Suprapubic skin (tissue), 4 donors: ENCODE data around the gene ERICH3. TPM values are rescaled to one million over a fixed set of nuclear protein-coding genes. Genes with fewer than 3 reads are reported as not detected.

Experiments
- DNase-seq, 2 donors: peaks; one replicate each; pipeline ENCODE4 v3.0.0-alpha.2; 2019; ENCODE audit warnings: low spot score in 2 of 2
- H3K27ac ChIP-seq: fragments of 200-600 bp; sonication (generic); one replicate; pipeline ENCODE4 v1.5.1; 2019
- H3K27me3 ChIP-seq: fragments of 200-600 bp; sonication (generic); one replicate; pipeline ENCODE4 v1.5.1; 2019
- H3K36me3 ChIP-seq: fragments of 200-600 bp; sonication (generic); one replicate; pipeline ENCODE4 v1.5.1; 2019
- H3K4me1 ChIP-seq: fragments of 200-600 bp; sonication (generic); one replicate; pipeline ENCODE4 v1.5.1; 2019
- H3K4me3 ChIP-seq: fragments of 200-600 bp; sonication (generic); one replicate; pipeline ENCODE4 v1.5.1; 2019; ENCODE audit warnings: mild to moderate bottlenecking
- H3K9me3 ChIP-seq: fragments of 200-600 bp; sonication (generic); one replicate; pipeline ENCODE4 v1.5.1; 2019
- CTCF ChIP-seq, 2 donors: fragments of 200-600 bp in 1 of 2; fragments of 450-650 bp in 1 of 2; sonication (generic) in 1 of 2; IDR thresholded peaks; one replicate each; pipeline ENCODE4 v1.5.1; 2016 to 2019; ENCODE audit warnings: antibody characterized with exemption in 2 of 2, mild to moderate bottlenecking in 1 of 2, moderate library complexity in 1 of 2
- EP300 ChIP-seq: sonication (generic); formaldehyde crosslinking; IDR thresholded peaks from one replicate; pipeline ENCODE4 v1.6.1; 2017; ENCODE audit warnings: antibody characterized with exemption
- POLR2A ChIP-seq, 2 donors: fragments of 450-650 bp; IDR thresholded peaks; one replicate each; pipeline ENCODE4 v1.6.1; 2017; ENCODE audit warnings: antibody characterized with exemption in 2 of 2, mild to moderate bottlenecking in 2 of 2, moderate library complexity in 2 of 2
- POLR2AphosphoS5 ChIP-seq, 3 donors: sonication (generic); formaldehyde crosslinking; IDR thresholded peaks; one replicate each; pipeline ENCODE4 v1.6.1; 2017; ENCODE audit warnings: antibody characterized with exemption in 3 of 3
- WGBS: methylation state at CpG from one replicate; pipeline ENCODE4 v1.1.5; 2018; 5-methylcytosine and 5-hydroxymethylcytosine counted together
- total RNA-seq, 4 donors: library from RNA; depleted of rRNA; stranded (reverse); fragments of >200 nt; gene quantifications; one replicate each; pipeline ENCODE4 v1.1.0, GENCODE V29; 2016

ERICH3 gene
- total RNA-seq, 4 donors from 2014 or later, result not detected

GRCh38 chr1:74592580-74593355, 80.8 kb downstream of the ERICH3 start:
- Histone ChIP-seq H3K27me3 (no peaks in the 10 kb centered on the region), H3K4me1 (no peaks in the 10 kb centered on the region), H3K27ac (no peak overlapping the region), H3K36me3 (no peaks in the 10 kb centered on the region), H3K4me3 (no peak overlapping the region), H3K9me3 (no peaks in the 10 kb centered on the region)
- no peak for DNase-seq
- TF ChIP-seq POLR2A (IDR thresholded peaks at IDR 0.05) (no peak), CTCF (IDR thresholded peaks at IDR 0.05) (no peak), POLR2AphosphoS5 (IDR thresholded peaks at IDR 0.05) (no peak), EP300 (no peak)
- 75% methylated on average over 5 of the region's 5 CpGs for WGBS

- Histone ChIP-seq H3K36me3 (no peaks in the 10 kb centered on the region), H3K27ac (no peak overlapping the region), H3K4me3 (no peak overlapping the region), H3K4me1 (no peaks in the 10 kb centered on the region), H3K27me3 (no peaks in the 10 kb centered on the region), H3K9me3 (no peaks in the 10 kb centered on the region)
- no peak for DNase-seq
- TF ChIP-seq POLR2AphosphoS5 (IDR thresholded peaks at IDR 0.05), result no peak
- TF ChIP-seq CTCF (IDR thresholded peaks at IDR 0.05), result no peak
- TF ChIP-seq POLR2A (IDR thresholded peaks at IDR 0.05), result no peak
- TF ChIP-seq EP300, result no peak
- 47% methylated on average over 2 of the region's 2 CpGs for WGBS
These were observed 81.6 kb downstream of the ERICH3 start for GRCh38 chr1:74591949-74592348.

GRCh38 chr1:74590288-74590687, 83.3 kb downstream of the ERICH3 start:
- WGBS, result 74% methylated on average over 5 of the region's 5 CpGs
- Histone ChIP-seq H3K4me3 (no peak overlapping the region), H3K27ac (no peak overlapping the region), H3K9me3 (no peaks in the 10 kb centered on the region), H3K4me1 (no peaks in the 10 kb centered on the region), H3K36me3 (no peaks in the 10 kb centered on the region), H3K27me3 (no peaks in the 10 kb centered on the region)
- no peak for TF ChIP-seq POLR2A (IDR thresholded peaks at IDR 0.05)
- no peak for TF ChIP-seq CTCF (IDR thresholded peaks at IDR 0.05)
- no peak for TF ChIP-seq EP300
- no peak for TF ChIP-seq POLR2AphosphoS5 (IDR thresholded peaks at IDR 0.05)
- no peak for DNase-seq

- no peak for DNase-seq
These were observed 85.7 kb downstream of the ERICH3 start for GRCh38 chr1:74587888-74588287.

More at GRCh38 chr1:74587888-74588287, 85.7 kb downstream of the ERICH3 start:
- TF ChIP-seq POLR2A (IDR thresholded peaks at IDR 0.05) (no peak), POLR2AphosphoS5 (IDR thresholded peaks at IDR 0.05) (no peak), EP300 (no peak), CTCF (IDR thresholded peaks at IDR 0.05) (no peak)
- 98% methylated on average over 2 of the region's 2 CpGs for WGBS
- H3K36me3 ChIP-seq, result no peaks in the 10 kb centered on the region
- H3K27ac ChIP-seq, result no peak overlapping the region
- H3K4me3 ChIP-seq, result no peak overlapping the region
- H3K27me3 ChIP-seq, result no peaks in the 10 kb centered on the region
- H3K9me3 ChIP-seq, result no peaks in the 10 kb centered on the region
- no peaks in the 10 kb centered on the region for H3K4me1 ChIP-seq
